Keratinocyte (primary cell): ENCODE data around the gene INTS1. TPM values are rescaled to one million over a fixed set of nuclear protein-coding genes. Genes with fewer than 3 reads are reported as not detected.

Experiments
- DNase-seq: peaks from one replicate; pipeline ENCODE4 v3.0.0-alpha.2; 2011; ENCODE audit warnings: low read depth, missing footprints, low spot score
- FAIRE-seq: peaks from 2 replicates; lab custom pipeline; 2011; peaks lifted over from hg19 to GRCh38; lab: Jason Lieb, UNC
- H2AFZ ChIP-seq: 2 replicates; pipeline ENCODE4 v1.6.0; 2012; ENCODE audit warnings: low read length, control low read depth, inconsistent platforms; ENCODE audit not compliant: control insufficient read depth
- H3K27ac ChIP-seq: 2 replicates; pipeline ENCODE4 v1.5.1; 2011; ENCODE audit warnings: low read length; ENCODE audit not compliant: control insufficient read depth, insufficient read depth
- H3K27me3 ChIP-seq: 3 replicates; pipeline ENCODE4 v1.6.0; 2011; ENCODE audit warnings: low read length; ENCODE audit not compliant: control insufficient read depth, insufficient read depth; ENCODE audit errors: extremely low read depth
- H3K36me3 ChIP-seq, 2 experiments: 2 replicates in 1 of 2; 3 replicates in 1 of 2; pipeline ENCODE4 v1.5.1; 2011; ENCODE audit warnings: low read length in 2 of 2, mild to moderate bottlenecking in 1 of 2; ENCODE audit not compliant: control insufficient read depth in 2 of 2, insufficient read depth in 2 of 2; ENCODE audit errors: extremely low read depth in 1 of 2
- H3K4me1 ChIP-seq: 3 replicates; pipeline ENCODE4 v1.5.1; 2011; ENCODE audit warnings: low read length; ENCODE audit not compliant: control insufficient read depth, insufficient read depth; ENCODE audit errors: extremely low read depth
- H3K4me2 ChIP-seq: 3 replicates; pipeline ENCODE4 v1.6.0; 2011; ENCODE audit warnings: low read depth, low read length; ENCODE audit not compliant: control insufficient read depth, insufficient read depth; ENCODE audit errors: extremely low read depth
- H3K4me3 ChIP-seq, 3 experiments: fragments of 200-600 bp in 1 of 3; sonication (generic) in 1 of 3; 2 replicates in 2 of 3; 3 replicates in 1 of 3; pipeline ENCODE4 v1.5.1; 2011 to 2016; ENCODE audit warnings: low read length in 3 of 3, mild to moderate bottlenecking in 3 of 3, control low read depth in 2 of 3, inconsistent platforms in 1 of 3, low read depth in 1 of 3, mixed read lengths in 1 of 3, mixed run types in 1 of 3, moderate library complexity in 1 of 3; ENCODE audit not compliant: control insufficient read depth in 2 of 3, insufficient read depth in 2 of 3; ENCODE audit errors: extremely low read depth in 1 of 3
- H3K79me2 ChIP-seq: 2 replicates; pipeline ENCODE4 v1.6.0; 2012; ENCODE audit warnings: low read length; ENCODE audit not compliant: control insufficient read depth, insufficient read depth
- H3K9ac ChIP-seq: 3 replicates; pipeline ENCODE4 v1.6.0; 2011; ENCODE audit warnings: low read length; ENCODE audit not compliant: control insufficient read depth, insufficient read depth; ENCODE audit errors: extremely low read depth
- H3K9me1 ChIP-seq: 3 replicates; pipeline ENCODE4 v1.6.0; 2011; ENCODE audit warnings: low read length; ENCODE audit not compliant: control insufficient read depth, insufficient read depth; ENCODE audit errors: extremely low read depth
- H3K9me3 ChIP-seq: 2 replicates; pipeline ENCODE4 v1.5.1; 2012; ENCODE audit warnings: low read depth, low read length; ENCODE audit not compliant: control insufficient read depth
- H4K20me1 ChIP-seq: 3 replicates; pipeline ENCODE4 v1.6.0; 2011; ENCODE audit warnings: low read length; ENCODE audit not compliant: control insufficient read depth, insufficient read depth; ENCODE audit errors: extremely low read depth
- EZH2 ChIP-seq: IDR thresholded peaks from one replicate; pipeline ENCODE4 v1.6.1; 2012; ENCODE audit warnings: inconsistent platforms, mild to moderate bottlenecking, low read length, moderate library complexity
- dilution Hi-C: fragments of 300-500 bp; cut with MboI; formaldehyde crosslinking; loops from one replicate; pipeline ENCODE4 v1.7.0; 2020; ENCODE audit warnings: low sequenced_read_pairs; ENCODE audit not compliant: extremely low pct_ligation_motif_present
- polyA plus RNA-seq, 5 experiments: library from polyadenylated mRNA; depleted of rRNA in 3 of 5; stranded (reverse) in 3 of 5; stranded (forward) in 1 of 5; unstranded in 1 of 5; fragments of >200 nt; gene quantifications; 1 replicate in 1 of 5; 2 replicates in 3 of 5; 3 replicates in 1 of 5; pipeline versions ENCODE4 v1.2.1 to v1.2.3, GENCODE V29; 2011 to 2012; ENCODE audit warnings: missing spikeins in 2 of 5, low read depth in 1 of 5, low replicate concordance in 1 of 5
- TF ChIP-seq, protein P1 (sequence below), 3 experiments: IDR thresholded peaks in 1 of 3; conservative IDR thresholded peaks in 1 of 3; optimal IDR thresholded peaks in 1 of 3; 2 replicates in 2 of 3; 3 replicates in 1 of 3; pipeline versions ENCODE3 to v1.5.1; 2011; ENCODE audit warnings: low read length in 3 of 3, mild to moderate bottlenecking in 3 of 3, moderate library complexity in 2 of 3, control low read depth in 1 of 3, inconsistent platforms in 1 of 3; ENCODE audit not compliant: insufficient read depth in 2 of 3; ENCODE audit errors: extremely low read depth in 1 of 3

Gene INTS1
- polyA plus RNA-seq, 1 donor (not counting 4 experiments of a cell fraction or from before 2014, with no cell fraction given) = 10.6 TPM

DNA sequence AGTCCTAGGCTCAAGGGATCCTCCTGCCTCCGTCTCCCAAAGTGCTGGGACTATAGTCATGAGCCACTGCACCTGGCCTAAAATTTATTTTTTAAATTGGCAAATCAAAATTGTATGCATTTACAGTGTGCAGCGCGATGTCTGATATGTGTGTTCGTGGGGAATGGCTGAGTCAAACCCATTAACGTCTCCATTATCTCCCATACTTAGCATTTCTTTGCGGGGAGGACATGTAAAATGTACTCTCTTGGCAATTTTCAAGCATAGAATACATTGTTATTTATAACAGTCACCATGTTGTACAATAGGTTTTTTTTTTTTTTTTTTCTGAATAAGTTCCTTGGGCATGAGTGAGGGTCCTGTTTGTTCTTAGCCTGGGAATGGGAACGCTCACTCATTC lies 48.0 kb upstream of the INTS1 start:
- H3K9ac ChIP-seq = no peak overlapping the region
- H3K36me3 ChIP-seq = no peaks in the 10 kb centered on the region
- FAIRE-seq (no peak), DNase-seq (no peak)
- no peaks in the 10 kb centered on the region for H3K9me1 ChIP-seq
- no peaks in the 10 kb centered on the region for H3K79me2 ChIP-seq
- H3K4me3 ChIP-seq = no peak overlapping the region
- H4K20me1 ChIP-seq = no peaks in the 10 kb centered on the region
- H2AFZ ChIP-seq = no peak overlapping the region
- dilution Hi-C loops = no loop called here
- H3K4me2 ChIP-seq = no peak overlapping the region
- H3K27ac ChIP-seq = no peak overlapping the region
- no peaks in the 10 kb centered on the region for H3K27me3 ChIP-seq
- TF ChIP-seq, protein P1, sequence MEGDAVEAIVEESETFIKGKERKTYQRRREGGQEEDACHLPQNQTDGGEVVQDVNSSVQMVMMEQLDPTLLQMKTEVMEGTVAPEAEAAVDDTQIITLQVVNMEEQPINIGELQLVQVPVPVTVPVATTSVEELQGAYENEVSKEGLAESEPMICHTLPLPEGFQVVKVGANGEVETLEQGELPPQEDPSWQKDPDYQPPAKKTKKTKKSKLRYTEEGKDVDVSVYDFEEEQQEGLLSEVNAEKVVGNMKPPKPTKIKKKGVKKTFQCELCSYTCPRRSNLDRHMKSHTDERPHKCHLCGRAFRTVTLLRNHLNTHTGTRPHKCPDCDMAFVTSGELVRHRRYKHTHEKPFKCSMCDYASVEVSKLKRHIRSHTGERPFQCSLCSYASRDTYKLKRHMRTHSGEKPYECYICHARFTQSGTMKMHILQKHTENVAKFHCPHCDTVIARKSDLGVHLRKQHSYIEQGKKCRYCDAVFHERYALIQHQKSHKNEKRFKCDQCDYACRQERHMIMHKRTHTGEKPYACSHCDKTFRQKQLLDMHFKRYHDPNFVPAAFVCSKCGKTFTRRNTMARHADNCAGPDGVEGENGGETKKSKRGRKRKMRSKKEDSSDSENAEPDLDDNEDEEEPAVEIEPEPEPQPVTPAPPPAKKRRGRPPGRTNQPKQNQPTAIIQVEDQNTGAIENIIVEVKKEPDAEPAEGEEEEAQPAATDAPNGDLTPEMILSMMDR (optimal IDR thresholded peaks at IDR 0.05 in 1 of 3, IDR thresholded peaks at IDR 0.05 in 1 of 3, conservative IDR thresholded peaks at IDR 0.05 in 1 of 3; ENCODE audit: extremely low read depth in 1 of 3, insufficient read depth in 2 of 3, low read length in 3 of 3) = no peak
- TF ChIP-seq EZH2 = no peak
- no peaks in the 10 kb centered on the region for H3K9me3 ChIP-seq
- H3K4me1 ChIP-seq = peaks cover 18% of the 10 kb centered on the region

GRCh38 chr7:1550846-1551155 lies 46.6 kb upstream of the INTS1 start:
- Histone ChIP-seq H3K4me2 (no peak overlapping the region), H3K79me2 (no peaks in the 10 kb centered on the region), H3K9me1 (no peaks in the 10 kb centered on the region), H3K27me3 (no peaks in the 10 kb centered on the region), H3K4me3 (no peak overlapping the region), H4K20me1 (no peaks in the 10 kb centered on the region), H3K36me3 (no peaks in the 10 kb centered on the region), H2AFZ (no peak overlapping the region), H3K9ac (no peak overlapping the region), H3K4me1 (peaks cover 10% of the 10 kb centered on the region), H3K9me3 (no peaks in the 10 kb centered on the region), H3K27ac (no peak overlapping the region)
- no peak for TF ChIP-seq EZH2
- TF ChIP-seq, protein P1 (optimal IDR thresholded peaks at IDR 0.05 in 1 of 3, IDR thresholded peaks at IDR 0.05 in 1 of 3, conservative IDR thresholded peaks at IDR 0.05 in 1 of 3; ENCODE audit: extremely low read depth in 1 of 3, insufficient read depth in 2 of 3, low read length in 3 of 3) = no peak
- DNase-seq (no peak), FAIRE-seq (no peak)
- dilution Hi-C loops = no loop called here
